ENCODE measurements around the gene OR4K5.

OR4K5 gene

DNA sequence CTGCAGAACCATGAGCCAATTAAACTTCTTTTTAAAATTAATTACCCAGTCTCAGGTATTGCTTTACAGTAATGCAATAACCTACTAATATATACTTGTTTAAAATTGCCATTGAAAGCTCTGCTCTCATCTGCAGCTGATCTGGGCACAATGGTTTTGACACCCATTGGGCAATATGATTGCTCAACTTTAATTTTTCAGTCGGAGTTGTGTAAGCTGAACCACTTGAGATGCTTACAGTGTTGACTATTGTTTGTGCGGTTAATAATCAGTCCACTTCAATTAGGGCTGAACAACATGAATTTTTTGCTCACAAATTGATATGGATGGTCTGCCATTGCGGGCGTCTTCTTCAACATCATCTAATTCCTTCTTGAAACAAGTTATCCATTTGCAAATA lies 18.0 kb upstream of the OR4K5 start:
- TF ChIP-seq, protein P1, sequence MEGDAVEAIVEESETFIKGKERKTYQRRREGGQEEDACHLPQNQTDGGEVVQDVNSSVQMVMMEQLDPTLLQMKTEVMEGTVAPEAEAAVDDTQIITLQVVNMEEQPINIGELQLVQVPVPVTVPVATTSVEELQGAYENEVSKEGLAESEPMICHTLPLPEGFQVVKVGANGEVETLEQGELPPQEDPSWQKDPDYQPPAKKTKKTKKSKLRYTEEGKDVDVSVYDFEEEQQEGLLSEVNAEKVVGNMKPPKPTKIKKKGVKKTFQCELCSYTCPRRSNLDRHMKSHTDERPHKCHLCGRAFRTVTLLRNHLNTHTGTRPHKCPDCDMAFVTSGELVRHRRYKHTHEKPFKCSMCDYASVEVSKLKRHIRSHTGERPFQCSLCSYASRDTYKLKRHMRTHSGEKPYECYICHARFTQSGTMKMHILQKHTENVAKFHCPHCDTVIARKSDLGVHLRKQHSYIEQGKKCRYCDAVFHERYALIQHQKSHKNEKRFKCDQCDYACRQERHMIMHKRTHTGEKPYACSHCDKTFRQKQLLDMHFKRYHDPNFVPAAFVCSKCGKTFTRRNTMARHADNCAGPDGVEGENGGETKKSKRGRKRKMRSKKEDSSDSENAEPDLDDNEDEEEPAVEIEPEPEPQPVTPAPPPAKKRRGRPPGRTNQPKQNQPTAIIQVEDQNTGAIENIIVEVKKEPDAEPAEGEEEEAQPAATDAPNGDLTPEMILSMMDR (IDR thresholded peaks at IDR 0.05; ENCODE audit: low read length, missing control alignments), result no peak
- no peak overlapping the region for H3K4me3 ChIP-seq (replicated peaks; ENCODE audit: low read depth, low read length)
- DNase-seq (ENCODE audit: low read depth), result no peak

DNA sequence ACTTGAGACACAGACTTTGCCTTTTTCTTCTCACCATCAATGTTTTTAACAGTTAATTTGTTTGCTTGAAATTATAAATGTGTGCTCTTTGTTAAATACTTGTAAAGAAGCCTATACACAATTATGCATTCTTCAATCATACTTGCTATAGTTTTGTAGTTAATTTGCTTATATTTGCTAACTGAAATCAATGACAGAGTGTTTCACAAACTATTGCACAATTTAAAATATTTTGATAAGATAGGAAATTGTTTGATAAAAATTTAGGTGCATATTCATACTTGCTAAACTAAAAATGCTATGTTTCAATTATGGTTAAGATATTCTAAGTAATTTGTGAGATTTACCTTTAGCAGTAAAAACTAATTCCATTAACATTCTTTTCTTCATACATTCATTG lies 13.7 kb upstream of the OR4K5 start:
- no peak overlapping the region for H3K4me3 ChIP-seq (replicated peaks; ENCODE audit: low read depth, low read length)
- TF ChIP-seq, protein P1 (IDR thresholded peaks at IDR 0.05; ENCODE audit: low read length, missing control alignments), result no peak
- DNase-seq (ENCODE audit: low read depth), result no peak

DNA sequence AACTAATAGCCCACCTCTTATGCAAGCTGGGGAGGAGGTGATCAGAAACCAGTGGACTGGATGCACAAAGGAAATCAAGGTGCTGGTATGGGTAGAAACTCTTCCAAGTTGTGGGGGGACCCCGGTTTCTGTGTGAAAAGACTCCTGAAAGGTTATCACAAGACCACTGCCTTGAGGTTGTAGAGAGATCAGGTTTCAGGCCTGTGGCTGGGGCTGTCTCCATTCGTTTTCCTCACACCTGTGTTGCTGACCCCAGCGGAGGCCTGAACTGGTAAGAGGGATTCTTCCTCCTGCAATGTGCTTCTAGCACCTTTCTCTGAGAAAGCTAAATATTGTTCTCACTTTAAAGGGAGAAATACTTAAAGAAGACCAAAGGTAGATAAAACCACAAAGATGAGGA lies 9.3 kb upstream of the OR4K5 start:
- no peak overlapping the region for H3K4me3 ChIP-seq (replicated peaks; ENCODE audit: low read depth, low read length)
- DNase-seq (ENCODE audit: low read depth), result no peak
- TF ChIP-seq, protein P1 (IDR thresholded peaks at IDR 0.05; ENCODE audit: low read length, missing control alignments), result no peak

DNA sequence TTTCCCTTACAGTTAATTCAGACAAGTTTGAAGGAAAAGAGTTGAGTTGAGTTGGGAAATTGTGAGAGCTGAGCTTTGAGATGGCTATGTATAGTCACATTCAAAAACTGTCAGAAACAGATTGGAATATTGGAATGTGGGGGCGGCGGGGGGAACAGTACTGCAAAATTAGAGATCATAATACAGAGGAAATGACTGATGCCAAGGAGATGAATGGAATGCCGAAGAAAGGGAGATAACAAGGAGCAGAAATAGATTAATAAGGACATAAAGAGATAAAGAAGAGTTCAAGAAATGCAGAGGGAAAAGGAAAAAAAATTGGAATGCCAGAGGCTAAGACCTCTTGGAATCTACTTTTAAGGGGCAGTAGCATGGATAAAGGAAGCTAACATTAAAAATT lies 3.2 kb upstream of the OR4K5 start:
- TF ChIP-seq, protein P1 (IDR thresholded peaks at IDR 0.05; ENCODE audit: low read length, missing control alignments), result no peak
- no peak overlapping the region for H3K4me3 ChIP-seq (replicated peaks; ENCODE audit: low read depth, low read length)
- DNase-seq (ENCODE audit: low read depth), result no peak

DNA sequence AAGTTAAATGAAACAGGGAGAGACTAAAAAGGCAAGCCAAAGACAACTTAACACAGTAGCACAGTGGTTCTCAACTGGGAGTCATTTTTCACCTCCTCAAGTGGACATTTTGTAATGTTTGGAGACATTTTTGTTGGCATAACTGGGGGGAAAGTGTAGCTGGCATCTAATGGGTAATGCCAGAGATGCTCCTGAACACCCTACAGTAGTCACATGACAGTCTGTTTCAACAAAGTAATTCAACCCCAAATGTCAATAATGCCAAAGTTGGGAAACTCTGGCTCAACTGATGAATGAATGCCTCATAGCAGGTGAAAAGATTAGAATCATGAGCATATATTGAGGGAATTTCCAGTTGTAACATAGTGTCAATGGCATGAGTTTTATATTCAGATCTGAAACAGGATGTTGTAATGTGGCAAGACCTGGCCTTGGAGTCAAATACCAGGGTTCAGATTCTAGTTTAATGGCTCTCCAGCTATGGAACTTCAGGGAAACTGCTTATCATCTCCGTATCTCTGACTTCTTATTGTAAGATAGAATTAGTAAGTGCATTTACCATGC lies 2.4 kb upstream of the OR4K5 start:
- TF ChIP-seq, protein P1 (IDR thresholded peaks at IDR 0.05; ENCODE audit: low read length, missing control alignments), result no peak
- DNase-seq (ENCODE audit: low read depth), result no peak
- no peak overlapping the region for H3K4me3 ChIP-seq (replicated peaks; ENCODE audit: low read depth, low read length)

DNA sequence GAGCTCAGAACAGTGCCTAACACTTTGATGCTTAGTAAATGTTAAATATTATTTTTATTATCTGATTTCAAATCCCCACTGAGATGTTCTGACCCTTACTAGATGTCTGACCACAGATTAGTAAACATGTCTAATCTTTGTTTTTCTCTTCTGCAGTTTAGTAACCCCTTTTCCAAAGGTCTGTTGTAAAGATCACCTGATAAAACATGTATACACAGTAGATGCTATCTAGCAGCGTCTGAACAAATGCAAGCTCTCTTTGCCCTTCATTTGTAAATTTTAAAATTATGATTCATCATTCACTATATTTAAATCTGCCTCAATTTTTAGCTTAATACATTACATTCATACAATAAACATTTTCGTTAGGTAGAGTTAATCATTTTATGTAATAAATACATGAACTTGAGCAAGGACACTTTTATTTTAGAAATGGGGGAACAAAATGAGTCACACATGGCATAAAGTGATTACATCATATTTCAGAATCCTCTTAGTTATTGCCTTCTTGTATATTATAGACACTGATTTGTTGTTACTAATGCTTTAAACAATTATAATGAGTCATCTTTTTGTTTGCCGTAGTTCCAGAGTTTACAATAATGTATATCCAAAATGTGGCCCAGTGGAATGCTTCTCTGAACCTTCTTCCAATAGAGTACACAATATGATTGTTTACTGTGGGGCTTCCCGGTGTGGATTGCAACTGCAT lies 1.7 kb upstream of the OR4K5 start:
- no peak for DNase-seq (ENCODE audit: low read depth)
- TF ChIP-seq, protein P1 (IDR thresholded peaks at IDR 0.05; ENCODE audit: low read length, missing control alignments), result no peak
- no peak overlapping the region for H3K4me3 ChIP-seq (replicated peaks; ENCODE audit: low read depth, low read length)

DNA sequence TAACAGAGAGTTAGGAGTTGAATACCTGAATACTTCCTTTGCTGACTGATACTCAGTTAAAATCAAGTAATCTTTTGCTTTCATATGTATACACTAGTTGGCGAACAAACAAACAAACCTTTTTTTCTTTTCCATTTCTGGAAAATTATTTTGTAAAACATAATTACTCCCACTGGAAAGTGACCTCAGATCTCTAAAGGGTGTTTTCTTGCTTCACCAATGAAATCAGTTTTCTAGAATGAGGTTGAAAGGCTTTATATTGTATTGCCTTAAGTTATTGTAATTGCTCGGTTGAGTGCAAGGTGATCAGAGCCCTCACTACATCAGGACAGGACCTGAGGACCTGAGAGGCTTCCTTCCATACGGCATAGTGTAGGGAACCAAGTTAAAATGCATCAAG lies 10.2 kb downstream of the OR4K5 start, which contains the start of gene OR4K1:
Gene OR4K1 (plus strand): TSS at position 301 of the 400 bp plus-strand sequence. CDS start 4,750 bp downstream, outside the sequence.
- TF ChIP-seq, protein P1 (IDR thresholded peaks at IDR 0.05; ENCODE audit: low read length, missing control alignments), result no peak
- H3K4me3 ChIP-seq (replicated peaks; ENCODE audit: low read depth, low read length), result no peak within 1 kb of the TSS
- no peak for DNase-seq (ENCODE audit: low read depth)
